Right ventricle myocardium inferior (tissue), 1 donor: Measurements from ENCODE around the gene DLG3. TPM values are rescaled to one million over a fixed set of nuclear protein-coding genes. Genes with fewer than 3 reads are reported as not detected.

Experiments
- ATAC-seq: fragments of 200-7000 bp; cut with Tn5 transposase; one replicate; pipeline ENCODE4 v1.9.1; 2020; ENCODE audit warnings: mild to moderate bottlenecking, moderate library complexity
- DNase-seq: peaks from one replicate; pipeline ENCODE4 v3.0.0; 2021; ENCODE audit errors: missing footprints
- intact Hi-C: fragments of 100-400 bp; cut with DNase I; formaldehyde crosslinking; loops from one replicate; pipeline ENCODE4 v1.11.0; 2022
- total RNA-seq: library from RNA; stranded (reverse); fragmentation: NEBNext Ultra II Directional; extraction: Animal tissue kit (Norgen Biotek cat#: 25700); gene quantifications from one replicate; pipeline ENCODE4 v1.2.1, GENCODE V29; 2021
- donor health status: DM: no; HTN: yes; CAD: no; lungs with severe emphysema.

DLG3 gene
- total RNA-seq, 1 donor from 2014 or later = 9.5 TPM

DNA sequence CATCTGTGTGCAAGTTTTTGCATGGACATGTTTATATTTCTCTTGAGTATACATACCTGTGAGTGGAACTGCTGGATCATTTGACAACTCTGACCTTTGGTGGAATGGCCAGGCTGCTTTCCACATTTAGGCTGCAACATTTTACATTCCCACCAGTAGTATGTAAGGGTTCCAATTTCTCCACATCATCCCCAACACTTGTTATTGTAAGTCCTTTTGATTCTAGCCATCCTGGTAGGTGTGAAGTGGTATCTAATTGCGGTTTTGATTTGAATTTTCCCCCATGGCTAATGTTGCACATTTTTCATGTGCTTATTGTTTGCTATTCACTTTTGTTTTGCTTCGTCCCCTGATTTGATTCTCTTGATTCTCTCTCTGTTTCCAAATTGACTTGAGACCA is 16.4 kb downstream of the DLG3 start:
- intact Hi-C loops = no loop called here
- no peak for DNase-seq
- no peak for ATAC-seq

DNA sequence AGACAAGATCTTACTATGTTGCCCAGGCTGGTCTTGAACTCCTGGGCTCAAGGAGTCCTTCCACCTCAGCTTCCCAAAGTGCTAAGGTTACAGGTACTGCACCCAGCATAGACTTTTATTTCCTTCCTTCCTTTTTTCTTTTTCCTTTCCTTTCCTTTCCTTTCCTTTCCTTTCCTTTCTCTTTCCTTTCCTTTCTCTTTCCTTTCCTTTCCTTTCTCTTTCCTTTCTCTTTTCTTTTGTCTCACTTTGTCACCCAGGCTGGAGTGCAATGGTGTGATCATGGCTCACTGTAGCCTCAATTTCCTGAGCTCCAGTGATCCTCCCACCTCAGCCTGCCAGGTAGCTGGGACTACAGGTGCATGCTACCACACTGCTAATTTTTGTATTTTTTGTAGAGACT is 19.4 kb downstream of the DLG3 start:
- ATAC-seq = no peak
- DNase-seq = no peak
- intact Hi-C loops = no loop called here

DNA sequence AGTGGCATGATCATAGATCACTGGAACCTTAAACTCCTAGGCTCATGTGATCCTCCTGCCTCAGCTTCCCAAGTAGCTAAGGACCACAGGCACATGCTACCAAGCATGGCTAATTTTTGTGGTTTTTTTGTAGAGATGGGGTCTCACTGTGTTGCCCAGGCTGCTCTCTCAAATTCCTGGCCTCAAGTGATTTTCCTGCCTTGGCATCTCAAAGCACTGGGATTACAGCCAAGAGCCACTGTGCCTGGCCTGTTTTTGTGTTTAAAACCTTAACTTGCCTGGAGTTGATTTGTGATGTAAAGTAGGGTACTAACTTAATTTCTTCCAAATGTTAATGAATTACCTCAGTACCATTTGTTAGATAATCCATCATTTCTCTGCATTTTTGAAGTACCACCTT is 22.3 kb downstream of the DLG3 start:
- ATAC-seq (no peak), DNase-seq (no peak)
- intact Hi-C loops = no loop called here

DNA sequence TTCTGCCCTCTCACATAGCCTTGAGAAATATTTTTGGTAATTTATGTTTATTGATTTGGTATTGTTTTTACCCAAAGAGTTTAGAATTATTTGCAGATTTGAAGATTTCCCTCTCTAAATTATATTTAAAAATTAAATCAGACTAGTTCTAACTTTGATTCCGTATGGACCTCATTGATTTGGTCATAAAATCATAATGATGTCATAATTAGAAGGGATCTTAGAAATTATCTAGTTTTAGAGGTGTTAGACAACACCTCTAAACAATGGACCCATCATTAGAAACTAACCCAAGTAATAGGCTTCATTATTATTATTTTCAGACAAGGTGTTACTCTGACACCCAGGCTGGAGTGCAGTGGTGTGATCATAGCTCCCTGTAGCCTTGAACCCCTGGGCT is 24.1 kb downstream of the DLG3 start:
- intact Hi-C loops = no loop called here
- DNase-seq (no peak), ATAC-seq (no peak)

DNA sequence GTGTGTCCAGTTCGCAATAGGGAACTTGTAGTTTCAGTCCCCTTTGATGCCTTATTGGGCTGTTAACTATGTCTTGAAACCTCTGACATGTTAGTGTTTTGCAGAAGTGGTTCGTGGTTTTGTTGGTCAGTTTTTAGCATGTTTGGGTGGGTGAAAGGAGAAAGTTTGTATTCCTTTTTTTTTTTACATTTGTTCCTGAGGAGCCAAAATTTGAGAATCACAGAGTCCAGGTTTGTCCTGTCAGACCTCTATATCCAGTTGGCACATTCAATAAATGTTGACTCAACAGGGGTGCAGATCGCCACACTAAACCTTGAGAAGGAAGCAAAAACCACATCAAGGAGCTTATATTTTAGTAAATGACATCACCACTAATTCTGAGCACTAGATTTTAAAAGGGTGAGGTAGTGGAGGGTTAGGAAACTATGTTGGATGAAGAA is 26.2 kb downstream of the DLG3 start:
- DNase-seq (no peak), ATAC-seq (no peak)
- intact Hi-C loops = no loop called here

DNA sequence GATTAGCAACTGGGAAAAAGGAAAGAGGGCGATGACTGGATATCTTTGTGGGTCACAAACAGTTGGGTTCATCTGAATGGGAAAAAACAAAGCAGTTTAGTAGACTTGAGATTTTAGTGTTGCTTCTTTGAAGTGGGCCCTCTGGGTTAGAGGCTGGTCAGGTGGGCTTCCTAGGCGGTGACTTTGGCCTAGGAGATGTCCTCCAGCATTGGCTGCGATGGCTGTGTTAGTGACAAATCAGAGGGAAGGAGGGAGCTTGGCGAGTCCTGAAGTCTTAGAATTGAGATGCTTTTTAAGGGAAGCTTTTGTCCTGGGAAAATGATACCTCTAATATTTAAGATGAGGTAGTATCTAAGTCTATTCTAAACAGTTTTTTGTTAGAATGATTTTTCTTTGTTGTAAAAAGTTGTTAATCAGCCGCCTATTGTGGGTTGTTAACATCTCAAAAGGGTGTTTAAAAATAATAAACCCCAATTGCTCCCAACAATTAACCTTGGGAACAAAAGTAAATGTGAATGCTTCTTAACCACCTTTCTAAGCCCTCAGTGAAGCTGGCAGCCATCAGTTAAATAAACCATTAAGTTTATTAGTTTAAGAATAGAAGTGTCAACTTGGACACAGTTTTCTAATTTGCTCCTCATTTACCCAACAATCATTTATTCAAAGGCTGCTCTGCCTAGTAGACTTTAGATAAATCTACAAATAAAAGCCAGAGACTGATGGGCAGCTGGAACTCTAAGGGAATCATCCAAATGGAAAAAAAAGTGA is 31.7 kb downstream of the DLG3 start:
- intact Hi-C loops = no loop called here
- ATAC-seq (no peak), DNase-seq (no peak)

DNA sequence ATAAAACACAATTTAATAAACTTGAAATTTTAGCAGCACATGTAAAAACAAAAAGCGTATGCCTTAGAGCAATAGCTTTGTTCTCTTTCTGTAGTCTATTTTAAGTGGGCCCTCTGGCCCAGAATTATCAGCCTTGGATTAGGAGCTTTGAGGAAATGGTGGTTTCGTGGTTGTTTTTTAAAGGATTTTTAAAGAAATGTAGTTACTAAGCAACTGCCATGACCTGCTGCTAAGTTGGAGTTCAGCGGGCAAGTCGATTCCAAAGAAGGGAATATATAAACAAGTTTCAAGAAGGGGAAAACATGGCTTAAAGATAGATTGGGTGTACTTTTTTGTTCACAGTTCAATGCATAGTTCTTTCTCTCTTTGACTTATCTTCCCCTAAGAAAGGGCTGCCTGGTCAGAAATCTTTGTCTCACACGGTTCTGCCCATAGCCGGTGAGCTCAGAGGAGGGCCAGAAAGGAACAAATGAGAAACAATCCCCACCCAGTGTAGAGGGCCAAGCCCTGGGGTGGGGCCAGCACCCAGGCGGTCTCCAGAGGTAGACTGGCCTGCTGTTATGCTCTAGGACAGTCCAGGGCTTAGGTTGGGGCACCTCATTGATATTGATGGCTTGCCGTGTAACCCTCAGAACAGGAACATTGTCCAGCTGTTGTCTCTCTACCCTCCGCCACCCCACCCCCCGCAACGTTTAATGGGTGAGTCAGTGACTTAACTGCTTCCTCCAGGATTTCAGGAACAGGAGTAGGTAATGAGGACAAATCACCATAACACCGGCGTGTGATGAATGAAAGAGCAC is 32.5 kb downstream of the DLG3 start:
- DNase-seq (no peak), ATAC-seq (no peak)
- intact Hi-C loops = no loop called here

DNA sequence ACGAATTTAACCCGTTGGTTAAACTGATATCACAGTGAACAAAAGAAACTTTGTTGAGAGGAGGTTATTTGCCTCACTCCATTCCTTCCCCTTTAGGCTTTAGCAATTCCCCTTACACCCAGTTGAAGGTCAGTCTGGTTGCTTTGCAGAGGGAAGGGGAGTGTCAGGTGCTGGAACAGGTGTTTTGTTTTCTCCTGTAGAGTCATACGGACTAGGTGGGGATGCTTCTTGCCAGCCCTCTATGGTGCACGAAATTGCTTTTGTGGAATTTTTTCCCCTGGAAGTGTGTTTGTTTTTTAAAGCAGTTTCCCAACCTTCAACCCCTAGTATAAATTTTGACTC is 33.1 kb downstream of the DLG3 start:
- intact Hi-C loops = no loop called here

DNA sequence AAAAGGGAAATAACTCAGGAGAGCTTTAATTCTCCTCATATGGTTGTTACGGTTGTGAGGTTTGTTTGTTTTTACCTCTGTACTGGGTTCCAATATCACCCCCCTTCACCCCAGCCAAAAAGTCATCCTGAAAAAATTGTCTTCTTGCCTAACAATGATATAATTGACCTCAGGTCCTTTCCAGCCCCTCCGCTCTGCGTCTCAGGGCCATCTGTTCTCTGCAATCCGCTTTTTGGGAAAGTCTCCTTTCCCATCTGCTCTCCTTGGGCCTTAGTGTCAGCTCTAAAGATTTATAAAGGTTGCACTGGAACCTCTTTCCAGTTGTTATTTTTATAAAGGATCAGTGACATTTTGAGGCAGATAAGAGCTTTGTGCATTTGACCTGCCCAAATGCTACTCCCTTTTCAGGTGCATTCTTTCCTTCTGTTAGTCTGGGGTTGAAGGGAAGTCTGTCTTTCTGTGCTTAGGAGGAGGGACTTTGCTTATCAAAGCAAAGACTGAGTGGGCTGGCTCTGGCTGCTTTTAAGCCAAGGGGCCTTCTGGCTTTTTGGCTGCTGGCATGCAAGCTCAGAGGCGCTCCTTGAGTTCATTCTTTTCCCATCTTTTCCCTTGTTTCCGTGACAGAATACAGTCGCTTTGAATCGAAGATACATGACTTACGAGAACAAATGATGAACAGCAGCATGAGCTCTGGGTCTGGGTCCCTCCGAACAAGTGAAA is 34.1 kb downstream of the DLG3 start:
- DNase-seq = no peak
- intact Hi-C loops = no loop called here
- no peak for ATAC-seq

More for the DNA sequence above, 33.1 kb downstream of the DLG3 start:
- ATAC-seq = no peak
- DNase-seq = no peak

DNA sequence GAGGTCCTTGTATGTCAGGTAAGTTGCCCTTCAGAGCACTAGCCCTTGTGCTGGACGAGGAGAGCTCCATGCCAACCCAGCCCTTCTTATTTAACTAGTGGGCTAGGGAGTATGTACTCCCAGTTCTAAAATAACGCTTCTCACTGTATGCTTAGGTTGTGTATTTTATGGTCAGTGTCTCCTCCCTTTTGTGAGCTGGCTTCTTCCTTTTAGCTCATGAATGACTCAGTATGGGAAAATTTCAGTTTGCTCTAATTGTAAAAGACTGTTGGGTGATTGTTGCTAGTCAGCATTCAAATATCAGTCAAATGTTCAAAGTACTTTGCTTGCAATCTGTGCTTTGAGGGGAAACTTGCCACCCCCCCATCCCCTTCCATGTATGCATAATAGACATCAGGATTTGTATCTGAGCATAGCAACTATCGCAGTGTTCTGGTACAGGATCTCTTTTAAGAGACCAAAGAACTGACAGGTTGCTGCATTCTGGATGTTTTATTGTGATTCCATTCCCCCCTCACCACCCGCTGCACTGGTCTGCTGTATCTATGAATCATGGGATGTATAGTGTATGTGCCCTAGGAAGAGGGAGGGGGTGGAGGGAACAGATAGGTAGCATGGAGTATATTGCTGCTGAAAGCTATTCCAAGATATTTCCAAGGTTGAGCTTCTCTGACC is 34.7 kb downstream of the DLG3 start:
- DNase-seq (no peak), ATAC-seq (no peak)
- intact Hi-C loops = no loop called here

DNA sequence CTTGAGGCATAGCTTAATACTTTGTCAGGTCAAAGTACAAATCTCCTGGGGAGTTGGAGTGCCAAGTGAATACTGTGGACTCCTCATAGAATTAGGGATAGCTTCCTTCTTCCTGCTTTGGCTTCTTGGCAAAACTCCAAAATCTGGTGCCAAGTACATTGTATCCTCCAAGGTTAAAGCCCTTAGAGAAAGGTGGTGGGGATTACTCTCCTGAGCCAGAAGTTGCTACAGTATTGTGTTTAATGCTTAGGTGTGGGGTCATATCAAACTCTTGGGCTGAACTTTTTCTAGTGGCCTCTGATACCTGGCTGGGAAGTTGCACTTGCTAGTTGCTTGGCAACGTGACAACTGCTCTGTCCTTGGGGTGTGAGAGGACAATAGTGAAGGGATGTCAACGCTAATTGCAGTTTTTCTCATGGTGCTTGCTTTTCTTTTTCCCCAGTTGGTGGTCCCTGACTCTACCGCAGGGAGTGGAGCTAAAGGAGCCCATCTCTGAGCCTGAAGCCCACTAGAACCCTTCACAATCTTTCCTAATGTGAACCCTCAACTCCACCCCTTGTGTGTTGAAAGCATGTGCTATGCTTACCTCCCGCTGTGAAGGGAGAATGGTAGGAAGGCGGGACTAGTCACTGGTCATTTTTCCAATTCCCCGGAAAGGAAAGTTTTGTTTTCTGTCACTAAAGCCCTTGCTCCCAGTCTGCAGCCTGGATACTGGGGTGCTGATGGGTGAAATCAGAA is 35.5 kb downstream of the DLG3 start:
- ATAC-seq (peak; percentile 52), DNase-seq (no peak)
- intact Hi-C loops = loop anchor here (1.0 kb wide), 1 partner anchor 25 kb away; no protein-coding TSS in a partner anchor

DNA sequence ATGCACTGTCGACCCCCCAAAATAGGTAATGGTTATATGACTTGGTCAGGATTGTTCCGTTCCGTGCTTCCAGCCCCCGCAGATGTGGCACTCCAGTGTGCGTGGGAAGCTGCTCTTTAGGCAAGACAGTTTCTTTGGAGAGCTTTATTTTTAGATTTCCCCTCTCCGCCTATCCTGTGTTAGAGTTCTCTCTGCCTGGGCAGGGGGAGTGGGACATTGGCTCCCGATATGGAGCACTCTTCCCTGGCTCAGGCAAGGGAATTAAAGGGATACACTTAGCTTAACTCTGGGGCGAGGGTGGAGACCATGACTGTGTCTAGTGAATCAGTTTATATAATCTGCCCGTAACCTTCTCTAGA is 36.0 kb downstream of the DLG3 start:
- intact Hi-C loops = loop anchor here (1.0 kb wide), 1 partner anchor 25 kb away; no protein-coding TSS in a partner anchor
- ATAC-seq (peak; percentile 88), DNase-seq (no peak)

DNA sequence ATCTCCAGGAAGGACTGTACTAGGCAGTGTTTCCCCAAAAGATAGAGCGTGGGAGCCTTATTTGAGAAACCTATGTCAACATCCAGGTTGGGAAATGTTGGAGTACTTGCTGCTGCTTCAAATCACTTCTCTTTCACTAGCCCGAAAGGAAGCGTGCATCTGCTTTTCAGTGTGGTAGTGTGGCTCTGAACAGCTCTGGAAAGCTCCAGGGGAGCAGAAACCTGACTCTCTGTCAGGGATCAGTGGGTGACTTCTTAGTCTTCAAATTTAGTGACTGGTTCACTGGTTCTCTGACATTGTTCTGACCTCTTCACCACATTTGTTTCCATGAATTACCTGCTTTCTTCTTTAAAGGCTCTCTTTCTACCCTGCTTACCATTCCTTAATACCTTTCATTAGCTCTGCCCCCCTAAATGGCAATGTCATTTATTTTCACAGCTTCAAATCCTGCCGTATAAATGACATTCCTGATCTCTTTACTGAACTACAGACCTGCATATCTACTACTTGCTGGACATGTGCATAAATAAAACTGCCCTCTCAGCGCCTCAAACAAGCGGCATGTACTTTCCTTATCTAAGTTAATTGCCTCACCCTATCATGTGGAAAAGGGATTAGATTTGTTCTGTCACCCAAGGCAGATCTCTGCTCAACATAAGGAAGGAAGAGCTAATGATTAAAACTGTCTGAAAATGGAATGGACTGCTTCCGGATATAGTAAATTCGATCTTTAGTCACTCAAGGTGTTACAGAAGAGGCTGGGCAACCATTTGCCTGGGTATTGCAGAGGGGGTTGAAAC is 37.0 kb downstream of the DLG3 start:
- ATAC-seq (no peak), DNase-seq (no peak)
- intact Hi-C loops = no loop called here

DNA sequence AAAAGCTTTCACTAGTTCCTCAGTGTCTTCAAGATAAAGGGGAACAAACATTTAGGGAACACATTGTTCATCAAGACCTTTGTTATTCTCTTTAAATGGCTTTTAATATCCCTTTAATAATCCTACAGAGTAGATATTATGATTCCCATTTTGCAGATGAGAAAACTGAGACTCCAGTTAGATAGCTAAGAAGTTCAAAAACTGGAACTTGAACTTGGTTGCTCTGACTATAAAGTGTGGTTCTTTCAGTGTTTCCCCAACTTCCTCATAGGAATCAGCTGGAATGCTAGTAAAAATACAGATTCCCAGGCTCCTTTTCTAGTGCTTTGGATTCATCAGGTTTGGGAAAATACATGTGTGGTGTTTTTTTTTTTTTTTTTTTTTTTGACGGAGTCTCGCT is 37.7 kb downstream of the DLG3 start:
- DNase-seq = no peak
- intact Hi-C loops = no loop called here
- no peak for ATAC-seq

DNA sequence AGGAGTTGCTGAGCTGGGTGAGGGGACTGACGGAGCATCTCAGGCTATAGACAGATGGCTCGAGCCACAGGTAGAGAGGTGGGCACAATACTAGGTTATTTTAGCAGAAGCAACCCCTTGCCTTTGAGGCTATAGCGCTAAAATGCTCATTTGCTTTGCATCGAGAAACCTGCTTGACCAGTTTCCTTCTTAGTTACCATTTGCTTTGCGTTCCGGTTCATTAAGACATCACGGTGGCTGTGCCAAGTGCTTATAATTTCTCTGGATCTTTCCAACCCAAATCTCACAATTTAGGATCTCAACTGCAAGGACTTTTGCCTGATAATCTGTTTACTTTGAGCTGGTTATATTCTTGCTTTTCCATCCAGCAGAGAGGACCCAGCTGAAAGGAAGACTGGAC is 40.8 kb downstream of the DLG3 start:
- no peak for ATAC-seq
- intact Hi-C loops = no loop called here

DNA sequence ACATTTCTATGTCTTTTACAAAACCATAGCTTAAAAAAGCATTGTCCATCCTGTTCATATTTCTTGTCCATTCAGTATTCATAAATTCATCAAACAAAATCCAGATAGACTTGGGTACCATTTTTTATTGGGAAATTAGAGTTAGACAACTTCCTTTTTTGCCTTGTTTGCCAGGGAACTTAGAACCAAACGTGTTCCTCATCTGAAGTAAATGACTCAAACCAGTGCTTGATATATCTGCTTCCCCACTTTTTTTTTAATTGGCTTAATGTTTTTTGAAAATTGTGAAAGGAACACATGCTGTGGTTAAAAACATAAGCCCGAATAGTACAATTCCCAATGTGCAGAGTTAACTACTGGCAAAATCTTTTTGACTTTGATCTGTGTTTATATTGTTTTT is 44.2 kb downstream of the DLG3 start:
- DNase-seq (no peak), ATAC-seq (no peak)
- intact Hi-C loops = no loop called here

More for the DNA sequence above, 40.8 kb downstream of the DLG3 start:
- DNase-seq = no peak

DNA sequence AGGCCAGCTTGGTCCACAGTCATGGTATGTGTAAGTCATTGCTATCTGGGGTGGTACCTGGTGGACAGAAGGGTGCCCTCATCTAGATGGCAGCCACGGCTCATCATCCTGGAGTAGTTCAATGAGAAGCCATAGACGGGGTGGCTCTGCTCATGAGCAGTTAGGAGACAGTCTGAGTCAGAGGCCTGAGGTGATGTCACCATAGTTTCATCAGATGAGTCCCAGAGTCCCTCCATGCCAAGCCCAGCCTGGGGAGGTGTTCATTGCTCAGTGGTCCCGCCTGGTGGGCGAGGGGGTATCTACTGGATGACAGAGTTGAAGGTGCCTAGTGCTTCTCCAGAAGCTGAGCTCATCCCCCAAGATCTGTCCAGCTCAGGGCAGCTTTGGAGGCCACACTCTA is 49.8 kb downstream of the DLG3 start:
- intact Hi-C loops = no loop called here
- no peak for ATAC-seq
- no peak for DNase-seq

DNA sequence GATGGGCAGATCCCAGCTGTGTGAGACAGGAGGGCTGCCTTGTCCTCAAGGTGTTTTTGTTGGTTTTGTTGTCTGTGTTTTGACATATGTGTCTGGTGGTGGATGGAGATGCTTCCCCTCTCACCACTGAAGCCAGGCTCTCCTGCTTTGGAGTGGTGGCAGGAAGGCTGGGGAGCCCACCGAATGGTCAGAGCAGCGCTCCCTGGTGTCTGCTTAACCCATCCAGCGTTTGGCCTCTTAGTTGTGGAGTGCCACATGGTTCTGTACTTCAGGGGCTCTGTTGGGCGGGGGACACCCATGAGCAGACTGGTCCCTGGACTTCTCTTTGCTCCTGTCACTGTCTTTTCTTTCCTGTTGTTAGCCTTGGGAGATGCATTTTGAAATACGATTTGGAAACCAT is 51.9 kb downstream of the DLG3 start:
- ATAC-seq (no peak), DNase-seq (no peak)
- intact Hi-C loops = no loop called here
